CD4-positive, alpha-beta T cell (primary cell): Measurements from ENCODE around the gene MXRA5. TPM values are rescaled to one million over a fixed set of nuclear protein-coding genes. Genes with fewer than 3 reads are reported as not detected.

Experiments used
- ATAC-seq: fragments of 200-7000 bp; cut with Tn5 transposase; one replicate; pipeline ENCODE4 v1.10.0; 2022; ENCODE audit warnings: mild to moderate bottlenecking; ENCODE audit not compliant: poor library complexity
- CTCF ChIA-PET: fragments of 350-600 bp; sonication (Branson Sonifier 250); formaldehyde crosslinking; loops from one replicate; lab custom pipeline; 2021; ENCODE audit warnings: antibody characterized with exemption, inconsistent platforms; lab: Charles Lee
- POLR2A ChIA-PET: fragments of 350-600 bp; sonication (Branson Sonifier 250); formaldehyde crosslinking; loops from one replicate; lab custom pipeline; 2021; ENCODE audit warnings: antibody characterized with exemption, inconsistent platforms; lab: Charles Lee
- DNase-seq, 14 experiments: peaks; one replicate each; pipeline ENCODE4 v3.0.0-alpha.2; 2013 to 2020; ENCODE audit warnings: mixed read lengths in 2 of 14
- H3K27ac ChIP-seq, 2 donors: one replicate each; pipeline versions ENCODE4 v1.5.1 to v1.7.0; 2013; ENCODE audit warnings: low read length in 2 of 2, low read depth in 1 of 2, mild to moderate bottlenecking in 1 of 2
- H3K27me3 ChIP-seq, 2 experiments: 1 replicate in 1 of 2; 2 replicates in 1 of 2; pipeline versions ENCODE4 v1.6.1 to v1.7.0; 2013; ENCODE audit warnings: low read length in 2 of 2, control low read depth in 1 of 2, mild to moderate bottlenecking in 1 of 2, moderate library complexity in 1 of 2; ENCODE audit not compliant: insufficient read depth in 2 of 2, control insufficient read depth in 1 of 2
- H3K36me3 ChIP-seq: one replicate; pipeline ENCODE4 v1.6.1; 2013; ENCODE audit warnings: low read length, control low read depth; ENCODE audit not compliant: insufficient read depth
- H3K4me1 ChIP-seq: one replicate; pipeline ENCODE4 v1.6.1; 2013; ENCODE audit warnings: low read length, control low read depth; ENCODE audit not compliant: insufficient read depth
- H3K4me3 ChIP-seq: one replicate; pipeline ENCODE4 v1.5.1; 2013; ENCODE audit warnings: mild to moderate bottlenecking, low read length, moderate library complexity
- H3K9me3 ChIP-seq, 2 experiments: 1 replicate in 1 of 2; 2 replicates in 1 of 2; pipeline versions ENCODE4 v1.6.1 to v1.7.0; 2013; ENCODE audit warnings: low read length in 2 of 2, mild to moderate bottlenecking in 2 of 2, control low read depth in 1 of 2, moderate library complexity in 1 of 2; ENCODE audit not compliant: control insufficient read depth in 1 of 2, insufficient read depth in 1 of 2
- H3K27ac Mint-ChIP-seq: one replicate; pipeline ENCODE4 v1.8.0; 2020; ENCODE audit warnings: mixed read lengths
- H3K27me3 Mint-ChIP-seq: one replicate; pipeline ENCODE4 v1.8.0; 2021; ENCODE audit warnings: mixed read lengths
- H3K36me3 Mint-ChIP-seq: one replicate; pipeline ENCODE4 v1.8.0; 2021; ENCODE audit warnings: low read depth, mixed read lengths
- H3K4me1 Mint-ChIP-seq: one replicate; pipeline ENCODE4 v1.8.0; 2021; ENCODE audit warnings: low read depth, mixed read lengths
- H3K4me3 Mint-ChIP-seq: one replicate; pipeline ENCODE4 v1.8.0; 2020; ENCODE audit warnings: mild to moderate bottlenecking, mixed read lengths
- H3K9me3 Mint-ChIP-seq: one replicate; pipeline ENCODE4 v1.8.0; 2020; ENCODE audit warnings: mixed read lengths
- intact Hi-C, 2 experiments: fragments of 100-400 bp; cut with DNase I in 1 of 2; cut with micrococcal nuclease in 1 of 2; formaldehyde crosslinking; loops; one replicate each; pipeline versions ENCODE4 v1.15.1 to v1.9.0; 2023 to 2025; cut with DNase I, micrococcal nuclease
- total RNA-seq, 174 experiments: library from RNA in 2 of 174; stranded (reverse) in 2 of 174; gene quantifications; one replicate each; pipeline ENCODE4 v1.2.3 and lab custom pipeline; 2021 to 2026
- TF ChIP-seq, protein P1 (sequence below): fragments of 200-600 bp; IDR thresholded peaks from one replicate; pipeline ENCODE4 v1.8.0; 2022; ENCODE audit warnings: antibody characterized with exemption, mild to moderate bottlenecking

Gene MXRA5
- total RNA-seq, 2 experiments from 2014 or later = not detected

DNA sequence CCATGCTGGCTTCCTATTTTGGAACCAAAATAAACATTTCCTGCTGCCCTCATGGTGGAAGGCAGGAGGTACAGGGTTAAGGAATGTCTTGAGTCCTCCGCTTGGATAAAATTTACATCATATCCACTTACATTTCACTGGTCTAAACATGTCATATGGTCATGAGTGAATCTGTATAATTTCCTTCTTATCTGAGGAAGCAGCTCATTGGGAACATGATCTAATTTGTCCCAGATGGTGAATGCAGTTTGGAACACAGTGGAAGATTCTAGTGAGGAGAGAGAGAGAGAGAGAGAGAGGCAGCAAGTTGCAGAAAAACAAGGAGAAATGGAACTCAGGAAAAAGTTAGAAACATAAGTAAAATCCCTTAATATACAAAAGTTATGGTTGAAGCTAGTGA lies 46.8 kb downstream of the MXRA5 start:
- H3K36me3 ChIP-seq = no peaks in the 10 kb centered on the region
- H3K4me3 Mint-ChIP-seq = no peak overlapping the region
- H3K27ac Mint-ChIP-seq = no peak overlapping the region
- TF ChIP-seq, protein P1, sequence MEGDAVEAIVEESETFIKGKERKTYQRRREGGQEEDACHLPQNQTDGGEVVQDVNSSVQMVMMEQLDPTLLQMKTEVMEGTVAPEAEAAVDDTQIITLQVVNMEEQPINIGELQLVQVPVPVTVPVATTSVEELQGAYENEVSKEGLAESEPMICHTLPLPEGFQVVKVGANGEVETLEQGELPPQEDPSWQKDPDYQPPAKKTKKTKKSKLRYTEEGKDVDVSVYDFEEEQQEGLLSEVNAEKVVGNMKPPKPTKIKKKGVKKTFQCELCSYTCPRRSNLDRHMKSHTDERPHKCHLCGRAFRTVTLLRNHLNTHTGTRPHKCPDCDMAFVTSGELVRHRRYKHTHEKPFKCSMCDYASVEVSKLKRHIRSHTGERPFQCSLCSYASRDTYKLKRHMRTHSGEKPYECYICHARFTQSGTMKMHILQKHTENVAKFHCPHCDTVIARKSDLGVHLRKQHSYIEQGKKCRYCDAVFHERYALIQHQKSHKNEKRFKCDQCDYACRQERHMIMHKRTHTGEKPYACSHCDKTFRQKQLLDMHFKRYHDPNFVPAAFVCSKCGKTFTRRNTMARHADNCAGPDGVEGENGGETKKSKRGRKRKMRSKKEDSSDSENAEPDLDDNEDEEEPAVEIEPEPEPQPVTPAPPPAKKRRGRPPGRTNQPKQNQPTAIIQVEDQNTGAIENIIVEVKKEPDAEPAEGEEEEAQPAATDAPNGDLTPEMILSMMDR = no peak
- no peak for ATAC-seq
- H3K9me3 Mint-ChIP-seq = no peaks in the 10 kb centered on the region
- no peaks in the 10 kb centered on the region for H3K27me3 ChIP-seq
- no peak for DNase-seq
- H3K4me1 Mint-ChIP-seq = no peaks in the 10 kb centered on the region
- no peak overlapping the region for H3K27ac ChIP-seq
- H3K4me3 ChIP-seq = no peak overlapping the region
- ChIA-PET POLR2A (no interaction called here), CTCF (no interaction called here)
- intact Hi-C loops = no loop called here
- H3K36me3 Mint-ChIP-seq = no peaks in the 10 kb centered on the region
- no peaks in the 10 kb centered on the region for H3K9me3 ChIP-seq
- no peaks in the 10 kb centered on the region for H3K4me1 ChIP-seq
- H3K27me3 Mint-ChIP-seq = no peaks in the 10 kb centered on the region

DNA sequence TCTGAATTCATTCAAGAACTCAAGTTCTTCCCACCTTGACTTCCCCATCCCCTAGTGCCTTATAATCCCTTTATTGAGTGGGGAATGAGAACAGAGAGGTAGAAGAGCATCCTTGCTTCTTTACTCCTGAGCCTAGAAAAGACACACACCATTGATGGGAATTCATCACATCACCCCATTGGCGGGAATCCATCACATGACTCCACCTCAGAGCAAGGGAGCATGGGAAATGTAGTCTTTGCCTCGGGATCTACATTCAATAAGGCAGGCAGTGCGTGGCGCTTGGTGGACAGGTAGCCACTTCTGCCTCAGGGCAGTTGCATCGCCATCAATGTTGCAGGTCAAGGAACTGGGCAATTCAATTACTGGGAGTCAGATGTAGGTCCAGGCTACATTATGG lies 50.7 kb downstream of the MXRA5 start:
- no peaks in the 10 kb centered on the region for H3K36me3 ChIP-seq
- no peaks in the 10 kb centered on the region for H3K27me3 Mint-ChIP-seq
- DNase-seq (no peak), ATAC-seq (no peak)
- H3K9me3 ChIP-seq = no peaks in the 10 kb centered on the region
- H3K36me3 Mint-ChIP-seq = no peaks in the 10 kb centered on the region
- TF ChIP-seq, protein P1 = no peak
- H3K27ac ChIP-seq = no peak overlapping the region
- POLR2A ChIA-PET = no interaction called here
- no peaks in the 10 kb centered on the region for H3K4me1 ChIP-seq
- H3K27ac Mint-ChIP-seq = no peak overlapping the region
- intact Hi-C loops = no loop called here
- H3K9me3 Mint-ChIP-seq = no peaks in the 10 kb centered on the region
- H3K4me3 ChIP-seq = no peak overlapping the region
- no peaks in the 10 kb centered on the region for H3K4me1 Mint-ChIP-seq
- CTCF ChIA-PET = no interaction called here
- H3K27me3 ChIP-seq = no peaks in the 10 kb centered on the region
- H3K4me3 Mint-ChIP-seq = no peak overlapping the region

DNA sequence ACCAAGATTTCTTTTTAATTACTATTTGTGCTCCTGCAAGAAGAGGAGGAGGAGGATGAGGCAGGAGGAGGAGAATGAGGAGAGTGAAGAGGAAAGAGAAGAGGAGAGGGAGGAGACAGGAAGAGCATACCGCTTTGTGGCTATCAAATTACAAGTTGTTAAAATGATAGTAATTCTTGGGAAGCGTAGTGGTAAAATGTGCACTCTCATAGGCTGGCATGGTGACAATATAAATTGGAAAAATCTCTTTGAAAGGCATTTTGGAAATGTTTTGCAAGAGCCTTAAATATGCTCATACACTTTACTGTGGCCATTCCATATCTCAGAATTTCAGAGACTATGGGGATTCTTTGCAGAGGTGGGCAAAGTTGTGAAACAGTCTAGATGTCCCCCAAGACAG lies 53.2 kb downstream of the MXRA5 start:
- no peaks in the 10 kb centered on the region for H3K9me3 Mint-ChIP-seq
- no peak for ATAC-seq
- no peaks in the 10 kb centered on the region for H3K9me3 ChIP-seq
- POLR2A ChIA-PET = no interaction called here
- no peaks in the 10 kb centered on the region for H3K27me3 Mint-ChIP-seq
- H3K36me3 Mint-ChIP-seq = no peaks in the 10 kb centered on the region
- CTCF ChIA-PET = no interaction called here
- H3K27me3 ChIP-seq = no peaks in the 10 kb centered on the region
- no peaks in the 10 kb centered on the region for H3K4me1 Mint-ChIP-seq
- no peaks in the 10 kb centered on the region for H3K36me3 ChIP-seq
- no peak overlapping the region for H3K4me3 Mint-ChIP-seq
- H3K4me1 ChIP-seq = no peaks in the 10 kb centered on the region
- no peak overlapping the region for H3K4me3 ChIP-seq
- intact Hi-C loops = no loop called here
- H3K27ac ChIP-seq = no peak overlapping the region
- DNase-seq = no peak
- no peak overlapping the region for H3K27ac Mint-ChIP-seq
- TF ChIP-seq, protein P1 = no peak
